Gastrocnemius medialis (tissue), 4 donors: ENCODE results near the gene CHDH. TPM values are rescaled to one million over a fixed set of nuclear protein-coding genes. Genes with fewer than 3 reads are reported as not detected.

Experiments used
- ATAC-seq, 2 donors: fragments of 150-250 bp; one replicate each; pipeline ENCODE4 v1.9.1; 2016
- DNase-seq, 2 donors: peaks; one replicate each; pipeline ENCODE4 v3.0.0-alpha.2; 2019
- H3K27ac ChIP-seq, 4 donors: fragments of 200-600 bp; sonication (generic); 1 replicate in 1 of 4; 2 replicates in 3 of 4; pipeline ENCODE4 v1.5.1; 2016 to 2018; ENCODE audit warnings: mild to moderate bottlenecking in 2 of 4, moderate library complexity in 1 of 4
- H3K27me3 ChIP-seq, 3 donors: fragments of 200-600 bp; sonication (generic) in 2 of 3; 1 replicate in 1 of 3; 2 replicates in 2 of 3; pipeline versions ENCODE4 v1.5.1 to v1.6.0; 2016 to 2019; ENCODE audit warnings: mild to moderate bottlenecking in 1 of 3, moderate library complexity in 1 of 3
- H3K36me3 ChIP-seq, 2 donors: fragments of 200-600 bp; sonication (generic) in 1 of 2; one replicate each; pipeline ENCODE4 v1.5.1; 2017 to 2018
- H3K4me1 ChIP-seq, 2 donors: fragments of 200-600 bp; sonication (generic) in 1 of 2; one replicate each; pipeline ENCODE4 v1.5.1; 2016 to 2017; ENCODE audit warnings: mild to moderate bottlenecking in 2 of 2
- H3K4me3 ChIP-seq, 4 donors: fragments of 200-600 bp; sonication (generic) in 3 of 4; 1 replicate in 1 of 4; 2 replicates in 3 of 4; pipeline ENCODE4 v1.5.1; 2016 to 2019; ENCODE audit warnings: mild to moderate bottlenecking in 2 of 4
- H3K9me3 ChIP-seq, 3 donors: fragments of 200-600 bp; sonication (generic) in 2 of 3; 1 replicate in 1 of 3; 2 replicates in 2 of 3; pipeline ENCODE4 v1.5.1; 2016 to 2019
- CTCF ChIP-seq, 5 experiments: fragments of 450-650 bp in 3 of 5; fragments of 200-600 bp in 2 of 5; sonication (generic) in 2 of 5; IDR thresholded peaks in 4 of 5; conservative IDR thresholded peaks in 1 of 5; 1 replicate in 4 of 5; 2 replicates in 1 of 5; pipeline ENCODE4 v1.5.1; 2016 to 2019; ENCODE audit warnings: antibody characterized with exemption in 5 of 5, mild to moderate bottlenecking in 3 of 5, moderate library complexity in 3 of 5
- POLR2A ChIP-seq, 2 donors: fragments of 450-650 bp; IDR thresholded peaks; one replicate each; pipeline ENCODE4 v1.6.1; 2017; ENCODE audit warnings: antibody characterized with exemption in 2 of 2, mild to moderate bottlenecking in 2 of 2, moderate library complexity in 2 of 2
- in situ Hi-C, 4 donors: fragments of 200-750 bp; cut with MboI; loops; one replicate each; pipeline versions ENCODE4 v1.15.0 to v1.8.0; 2017; ENCODE audit warnings: low sequenced_read_pairs in 4 of 4
- intact Hi-C: fragments of 100-400 bp; cut with DNase I; formaldehyde crosslinking; loops from one replicate; pipeline ENCODE4 v1.15.1; 2023; ENCODE audit warnings: low total_unique reads
- total RNA-seq, 4 donors: library from RNA; depleted of rRNA; stranded (reverse); fragments of >200 nt; gene quantifications; one replicate each; pipeline versions ENCODE4 v1.1.0 to v1.2.3, GENCODE V29; 2016

The CHDH gene
- total RNA-seq, 4 donors from 2014 or later = 3.1 to 6.5 (median 3.6) TPM

GRCh38 chr3:53842436-53843194 is 3.6 kb downstream of the CHDH start:
- in situ Hi-C loops = no loop called here
- DNase-seq (no peak), ATAC-seq (no peak)
- Histone ChIP-seq H3K4me3 (no peak overlapping the region), H3K36me3 (no peaks in the 10 kb centered on the region), H3K27ac (no peak overlapping the region), H3K9me3 (no peaks in the 10 kb centered on the region), H3K27me3 (no peaks in the 10 kb centered on the region), H3K4me1 (peaks cover 0 to 5% of the 10 kb centered on the region in 2 donors)
- intact Hi-C loops = no loop called here
- TF ChIP-seq CTCF (IDR thresholded peaks at IDR 0.05 in 4 of 5, conservative IDR thresholded peaks at IDR 0.05 in 1 of 5) (no peak), POLR2A (IDR thresholded peaks at IDR 0.05) (no peak)

GRCh38 chr3:53841296-53841695 is 4.9 kb downstream of the CHDH start:
- no peaks in the 10 kb centered on the region for H3K9me3 ChIP-seq
- no peak overlapping the region for H3K27ac ChIP-seq
- in situ Hi-C loops = no loop called here
- TF ChIP-seq POLR2A (IDR thresholded peaks at IDR 0.05) (no peak), CTCF (IDR thresholded peaks at IDR 0.05 in 4 of 5, conservative IDR thresholded peaks at IDR 0.05 in 1 of 5) (no peak)
- DNase-seq = no peak
- H3K4me3 ChIP-seq = no peak overlapping the region
- intact Hi-C loops = no loop called here
- no peaks in the 10 kb centered on the region for H3K4me1 ChIP-seq
- no peaks in the 10 kb centered on the region for H3K36me3 ChIP-seq
- no peak for ATAC-seq
- no peaks in the 10 kb centered on the region for H3K27me3 ChIP-seq

GRCh38 chr3:53837331-53837730 is 8.9 kb downstream of the CHDH start:
- Histone ChIP-seq H3K4me1 (no peaks in the 10 kb centered on the region), H3K27me3 (no peaks in the 10 kb centered on the region), H3K27ac (no peak overlapping the region), H3K36me3 (no peaks in the 10 kb centered on the region), H3K9me3 (no peaks in the 10 kb centered on the region), H3K4me3 (no peak overlapping the region)
- intact Hi-C loops = no loop called here
- ATAC-seq (no peak), DNase-seq (no peak)
- in situ Hi-C loops = no loop called here
- no peak for TF ChIP-seq POLR2A (IDR thresholded peaks at IDR 0.05)
- TF ChIP-seq CTCF (IDR thresholded peaks at IDR 0.05 in 4 of 5, conservative IDR thresholded peaks at IDR 0.05 in 1 of 5) = no peak

- H3K27me3 ChIP-seq = no peaks in the 10 kb centered on the region
- no peaks in the 10 kb centered on the region for H3K4me1 ChIP-seq
- in situ Hi-C loops = no loop called here
- DNase-seq = no peak
- no peak for ATAC-seq
- intact Hi-C loops = no loop called here
- H3K9me3 ChIP-seq = no peaks in the 10 kb centered on the region
- H3K36me3 ChIP-seq = no peaks in the 10 kb centered on the region
- H3K27ac ChIP-seq = no peak overlapping the region
- TF ChIP-seq POLR2A (IDR thresholded peaks at IDR 0.05) (no peak), CTCF (IDR thresholded peaks at IDR 0.05 in 4 of 5, conservative IDR thresholded peaks at IDR 0.05 in 1 of 5) (no peak)
- no peak overlapping the region for H3K4me3 ChIP-seq
These were observed 9.9 kb downstream of the CHDH start for GRCh38 chr3:53836084-53836872.
